Tibial nerve (tissue), 4 donors: ENCODE measurements around the gene BAK1.

Experiments used
- CTCF ChIP-seq, 5 experiments: fragments of 200-600 bp in 3 of 5; fragments of 450-650 bp in 2 of 5; sonication (generic) in 3 of 5; IDR thresholded peaks; one replicate each; pipeline ENCODE4 v1.5.1; 2016 to 2019; ENCODE audit warnings: antibody characterized with exemption in 5 of 5, mild to moderate bottlenecking in 3 of 5, moderate library complexity in 2 of 5
- EP300 ChIP-seq, 2 donors: sonication (generic); formaldehyde crosslinking; IDR thresholded peaks; one replicate each; pipeline ENCODE4 v1.6.1; 2017; ENCODE audit warnings: antibody characterized with exemption in 2 of 2, mild to moderate bottlenecking in 1 of 2
- POLR2A ChIP-seq, 2 donors: fragments of 450-650 bp; IDR thresholded peaks; one replicate each; pipeline ENCODE4 v1.6.1; 2017; ENCODE audit warnings: antibody characterized with exemption in 2 of 2, mild to moderate bottlenecking in 2 of 2, moderate library complexity in 2 of 2

- TF ChIP-seq CTCF (IDR thresholded peaks at IDR 0.05) (no peak), POLR2A (IDR thresholded peaks at IDR 0.05) (no peak), EP300 (IDR thresholded peaks at IDR 0.05) (no peak)
These were observed 30.0 kb upstream of the BAK1 start for GRCh38 chr6:33610067-33610466.
